Measurements from ENCODE around the gene ZNF675. TPM values are rescaled to one million over a fixed set of nuclear protein-coding genes. Genes with fewer than 3 reads are reported as not detected.
"Not testable (repeated sequence)": the region's sequence is repeated elsewhere in the genome, so short reads cannot be mapped to it uniquely, and the experiment has no call there.

The ZNF675 gene
- total RNA-seq, 6 donors from 2014 or later = 10.1 to 16.1 (median 12.8) TPM

DNA sequence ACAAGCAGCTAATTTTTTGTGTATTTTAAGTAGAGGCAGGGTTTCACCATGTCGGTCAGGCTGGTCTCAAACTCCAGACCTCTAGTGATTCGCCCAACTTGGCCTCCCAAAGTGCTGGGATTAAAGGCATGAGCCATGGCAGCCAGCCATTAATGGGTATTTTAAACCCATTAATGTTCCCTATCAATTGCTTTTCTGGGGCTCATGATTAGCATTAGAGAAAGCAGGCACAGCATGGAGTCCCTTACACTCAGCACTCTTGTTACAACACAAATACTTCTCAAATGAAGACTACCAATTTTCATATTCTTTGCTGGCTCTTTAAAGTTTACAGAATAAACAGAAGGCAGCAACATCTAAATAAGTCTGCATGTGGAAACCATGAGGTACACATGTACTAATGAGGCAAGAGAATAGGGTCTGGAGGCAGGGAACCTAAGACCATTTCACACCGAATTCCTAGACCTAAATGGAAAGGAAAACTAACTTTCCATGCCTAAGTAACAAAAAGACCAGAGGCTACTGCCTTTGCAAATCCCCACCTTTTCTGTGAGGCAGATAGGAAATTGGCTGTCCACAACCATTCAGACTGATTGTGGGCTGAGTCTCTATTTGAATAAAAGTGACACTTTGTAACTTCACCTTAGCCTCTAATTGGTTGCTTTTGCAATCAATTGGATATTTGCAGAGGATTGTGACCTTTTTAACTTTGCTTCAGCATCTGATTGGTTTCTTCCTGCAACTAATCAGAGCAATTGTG, 21.2 kb downstream of the ZNF675 start:
- TF ChIP-seq, protein P1, sequence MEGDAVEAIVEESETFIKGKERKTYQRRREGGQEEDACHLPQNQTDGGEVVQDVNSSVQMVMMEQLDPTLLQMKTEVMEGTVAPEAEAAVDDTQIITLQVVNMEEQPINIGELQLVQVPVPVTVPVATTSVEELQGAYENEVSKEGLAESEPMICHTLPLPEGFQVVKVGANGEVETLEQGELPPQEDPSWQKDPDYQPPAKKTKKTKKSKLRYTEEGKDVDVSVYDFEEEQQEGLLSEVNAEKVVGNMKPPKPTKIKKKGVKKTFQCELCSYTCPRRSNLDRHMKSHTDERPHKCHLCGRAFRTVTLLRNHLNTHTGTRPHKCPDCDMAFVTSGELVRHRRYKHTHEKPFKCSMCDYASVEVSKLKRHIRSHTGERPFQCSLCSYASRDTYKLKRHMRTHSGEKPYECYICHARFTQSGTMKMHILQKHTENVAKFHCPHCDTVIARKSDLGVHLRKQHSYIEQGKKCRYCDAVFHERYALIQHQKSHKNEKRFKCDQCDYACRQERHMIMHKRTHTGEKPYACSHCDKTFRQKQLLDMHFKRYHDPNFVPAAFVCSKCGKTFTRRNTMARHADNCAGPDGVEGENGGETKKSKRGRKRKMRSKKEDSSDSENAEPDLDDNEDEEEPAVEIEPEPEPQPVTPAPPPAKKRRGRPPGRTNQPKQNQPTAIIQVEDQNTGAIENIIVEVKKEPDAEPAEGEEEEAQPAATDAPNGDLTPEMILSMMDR (IDR thresholded peaks at IDR 0.05) = no peak
- no peak for TF ChIP-seq POLR2A (IDR thresholded peaks at IDR 0.05)
- no peak for TF ChIP-seq POLR2AphosphoS5 (IDR thresholded peaks at IDR 0.05)
- no peak for TF ChIP-seq EP300 (IDR thresholded peaks at IDR 0.05)
- Histone ChIP-seq H3K4me3 (no peak overlapping the region), H3K27ac (no peak overlapping the region), H3K27me3 (no peaks in the 10 kb centered on the region), H3K4me1 (no peaks in the 10 kb centered on the region), H3K9me3 (peaks cover 10 to 52% (median 36%) of the 10 kb centered on the region in 4 donors), H3K36me3 (peaks cover 20 to 39% (median 21%) of the 10 kb centered on the region in 4 donors)
- 59% methylated on average over 3 of the region's 3 CpGs for WGBS, 2 donors
- DNase-seq (no peak), ATAC-seq (ENCODE audit: low FRiP score in 2 of 2) (no peak)

DNA sequence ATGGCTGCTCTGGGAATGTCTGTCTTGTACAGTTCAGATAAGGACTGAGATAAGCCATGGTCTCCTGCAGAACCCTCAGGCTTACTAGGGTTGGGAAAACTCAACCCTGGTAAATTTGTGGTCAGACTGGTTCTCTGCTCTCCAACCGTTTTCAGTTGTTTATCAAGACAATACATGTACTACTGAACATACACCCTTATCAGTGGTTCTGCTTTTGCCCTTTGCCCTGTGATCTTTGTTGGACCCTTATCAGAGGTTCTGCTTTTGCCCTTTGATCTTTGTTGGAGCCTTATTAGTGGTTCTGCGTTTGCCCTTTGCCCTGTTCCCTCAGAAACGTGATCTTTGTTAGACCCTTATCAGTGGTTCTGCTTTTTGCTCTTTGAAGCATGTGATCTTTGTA, 37.2 kb downstream of the ZNF675 start:
- DNase-seq; H3K4me3 ChIP-seq; H3K4me1 ChIP-seq; H3K27ac ChIP-seq; H3K27me3 ChIP-seq; ATAC-seq (ENCODE audit: low FRiP score in 2 of 2): not testable (repeated sequence)
- Histone ChIP-seq H3K9me3 (peaks cover 34 to 62% (median 37%) of the 10 kb centered on the region in 4 donors), H3K36me3 (peaks cover 7 to 20% (median 14%) of the 10 kb centered on the region in 4 donors)
- WGBS, 2 donors = 53 to 66% methylated on average over 3 of the region's 3 CpGs

Other genes with a start within 250 kb of the ZNF675 start
- gene ZNF681, start 71.7 kb upstream of the ZNF675 start, total RNA-seq = 1 to 10 TPM in 5 of 6 donors, under 1 TPM in 1; 0.67 to 3.9 (median 1.4) TPM
- 10 to 100 TPM in 2 of 6 donors, 1 to 10 TPM in 4; 1.9 to 14.9 (median 5.0) TPM for gene ZNF726, start 227.7 kb upstream of the ZNF675 start, total RNA-seq